Ishikawa (cell line): Measurements from ENCODE around the gene TMEM178B.

Experiments used
- CEBPB ChIP-seq: IDR thresholded peaks from 2 replicates; pipeline ENCODE4 v1.6.1; 2012
- CREB1 ChIP-seq: IDR thresholded peaks from 2 replicates; pipeline ENCODE4 v1.6.1; 2012; ENCODE audit warnings: low read depth
- EGR1 ChIP-seq: IDR thresholded peaks from 2 replicates; pipeline ENCODE4 v1.6.1; 2012
- EP300 ChIP-seq: IDR thresholded peaks from 2 replicates; pipeline ENCODE4 v1.6.1; 2012; ENCODE audit warnings: borderline replicate concordance
- FOXM1 ChIP-seq: IDR thresholded peaks from 2 replicates; pipeline ENCODE4 v1.6.1; 2012; ENCODE audit warnings: low read depth, borderline replicate concordance
- MAX ChIP-seq: IDR thresholded peaks from 2 replicates; pipeline ENCODE4 v1.6.1; 2012
- NFIC ChIP-seq: IDR thresholded peaks from 2 replicates; pipeline ENCODE4 v1.6.1; 2012
- RAD21 ChIP-seq: IDR thresholded peaks from 2 replicates; pipeline ENCODE4 v1.6.1; 2012; ENCODE audit warnings: low read depth
- REST ChIP-seq: IDR thresholded peaks from 2 replicates; pipeline ENCODE4 v1.6.1; 2012; ENCODE audit warnings: low read depth, mild to moderate bottlenecking
- TAF1 ChIP-seq: IDR thresholded peaks from 2 replicates; pipeline ENCODE4 v1.6.1; 2012; ENCODE audit warnings: low read depth, mild to moderate bottlenecking
- TCF12 ChIP-seq: IDR thresholded peaks from 2 replicates; pipeline ENCODE4 v1.6.1; 2012; ENCODE audit warnings: low read depth
- TEAD4 ChIP-seq: IDR thresholded peaks from 2 replicates; pipeline ENCODE4 v1.6.1; 2012
- USF1 ChIP-seq: IDR thresholded peaks from 2 replicates; pipeline ENCODE4 v1.6.1; 2012
- YY1 ChIP-seq: IDR thresholded peaks from 2 replicates; pipeline ENCODE4 v1.6.1; 2012; ENCODE audit warnings: low read depth
- ZBTB7A ChIP-seq: IDR thresholded peaks from 2 replicates; pipeline ENCODE4 v1.6.1; 2012; ENCODE audit warnings: low read depth

Gene TMEM178B

GRCh38 chr7:141361960-141362359, 288.1 kb downstream of the TMEM178B start:
- TF ChIP-seq TCF12 (no peak), MAX (no peak), TEAD4 (no peak), TAF1 (no peak), EGR1 (no peak), NFIC (no peak), REST (no peak), USF1 (no peak)

- TF ChIP-seq MAX (no peak), YY1 (no peak), USF1 (no peak), CREB1 (no peak), EP300 (no peak), TAF1 (no peak), NFIC (no peak), REST (no peak), EGR1 (no peak), RAD21 (no peak), TCF12 (no peak), ZBTB7A (no peak), CEBPB (no peak), TEAD4 (no peak)
Observed at GRCh38 chr7:141362580-141363435, 288.9 kb downstream of the TMEM178B start.

- no peak for TF ChIP-seq REST
- no peak for TF ChIP-seq FOXM1
- TF ChIP-seq CREB1: no peak
- no peak for TF ChIP-seq TCF12
- no peak for TF ChIP-seq USF1
- TF ChIP-seq EP300: no peak
- no peak for TF ChIP-seq CEBPB
Observed at GRCh38 chr7:141363748-141364147, 289.9 kb downstream of the TMEM178B start.

- TF ChIP-seq TCF12 (no peak), FOXM1 (no peak), ZBTB7A (no peak), REST (no peak), NFIC (no peak), EGR1 (no peak), CEBPB (no peak), YY1 (no peak)
Observed at GRCh38 chr7:141366091-141366621, 292.3 kb downstream of the TMEM178B start.
